GM19328 (cell line): Measurements from ENCODE around the gene RHOF.
"Not testable (repeated sequence)": the region's sequence is repeated elsewhere in the genome, so short reads cannot be mapped to it uniquely, and the experiment has no call there.

ENCODE experiments used
- ATAC-seq: cut with Tn5 transposase; IDR thresholded peaks from one replicate; pipeline ENCODE4 v1.9.1; 2021; ENCODE audit warnings: mild to moderate bottlenecking, moderate library complexity; ENCODE audit not compliant: unreplicated experiment

The RHOF gene

DNA sequence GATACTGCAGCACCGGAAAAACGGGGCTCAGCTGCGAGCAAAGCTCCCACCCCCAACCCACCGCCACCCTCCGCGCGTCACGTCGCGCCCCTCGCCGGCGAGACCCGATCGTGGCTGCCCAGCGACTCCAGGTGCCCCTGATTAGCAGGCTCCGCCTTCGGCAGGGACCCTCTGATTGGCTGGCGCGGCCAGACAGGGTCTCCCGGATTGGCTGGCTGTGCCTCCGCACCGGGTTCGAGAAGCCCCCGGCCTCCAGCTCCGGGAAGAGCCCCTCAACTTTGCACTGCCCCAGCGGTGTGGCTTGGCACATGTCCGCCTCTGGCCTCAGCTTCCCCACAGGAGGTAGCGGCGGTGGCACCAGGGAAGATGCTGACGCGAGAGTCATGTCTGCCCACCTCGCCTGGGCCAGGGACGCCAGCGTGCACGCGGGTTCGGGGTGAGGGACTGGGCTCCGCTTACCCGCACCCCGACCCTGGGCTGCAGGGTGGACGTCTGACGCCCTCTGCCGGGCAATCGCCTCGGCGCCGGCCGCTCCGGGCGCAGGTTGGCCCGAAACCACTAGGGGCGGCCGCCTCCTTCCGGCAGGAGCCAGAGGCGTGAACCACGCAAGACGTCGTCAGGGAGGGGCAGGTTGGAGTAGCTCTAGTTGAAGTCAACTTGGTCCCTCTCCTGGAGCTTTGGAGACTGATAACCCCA, 498 bp upstream of the RHOF start:
- peak; percentile 51 for ATAC-seq

GRCh38 chr12:121792607-121793439, 665 bp downstream of the RHOF start:
- ATAC-seq = no peak

- no peak for ATAC-seq
Observed at GRCh38 chr12:121791671-121792551, 1.6 kb downstream of the RHOF start.

- not testable (repeated sequence) for ATAC-seq
Observed at GRCh38 chr12:121790785-121791184, 2.7 kb downstream of the RHOF start.

DNA sequence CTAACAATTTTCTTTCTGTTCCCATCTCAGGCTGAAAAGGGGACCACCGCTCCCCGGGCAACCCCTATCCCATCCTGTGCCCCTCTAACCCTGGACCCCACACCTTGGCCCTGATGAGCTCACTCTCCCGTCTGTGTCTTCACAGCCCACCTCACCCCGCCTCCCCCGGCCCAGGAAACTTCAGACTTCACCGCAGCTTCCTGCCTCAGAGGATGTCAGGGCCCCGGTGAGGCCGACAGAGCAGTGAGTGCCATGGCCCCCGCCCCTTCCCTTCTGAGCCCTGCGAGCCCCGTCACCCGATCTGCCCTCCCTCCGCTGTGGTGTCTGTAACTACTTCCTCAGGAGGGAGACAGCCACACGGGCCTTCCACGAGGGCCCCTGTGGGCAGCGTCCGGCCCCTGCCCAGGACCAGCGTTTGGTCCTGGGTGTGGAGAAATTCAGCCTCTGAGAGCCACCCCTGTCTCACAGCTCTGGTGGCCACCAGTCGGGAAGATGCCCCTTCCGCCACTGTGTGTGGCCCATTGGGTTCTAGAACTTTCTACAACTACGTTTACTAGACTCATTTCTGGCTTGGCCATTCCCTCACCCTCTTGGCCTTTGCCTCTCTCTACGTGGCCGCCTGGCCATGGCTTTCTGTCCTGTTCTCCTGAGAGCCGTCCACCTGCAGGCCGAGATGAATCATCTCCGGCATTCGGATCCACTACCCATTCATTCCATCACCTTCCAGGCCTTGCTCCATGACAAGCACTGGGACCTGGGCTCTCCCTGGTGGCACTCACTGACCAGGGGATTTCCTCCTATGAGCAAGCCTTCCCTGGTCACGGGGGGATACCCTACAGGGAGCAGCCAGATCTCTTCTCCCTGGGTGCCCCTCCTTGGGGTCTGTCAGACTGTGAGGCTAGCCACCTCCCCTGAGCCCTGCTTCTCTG, 3.4 kb downstream of the RHOF start:
- ATAC-seq = peak; percentile 36

GRCh38 chr12:121789233-121789781, 4.2 kb downstream of the RHOF start:
- ATAC-seq = no peak

DNA sequence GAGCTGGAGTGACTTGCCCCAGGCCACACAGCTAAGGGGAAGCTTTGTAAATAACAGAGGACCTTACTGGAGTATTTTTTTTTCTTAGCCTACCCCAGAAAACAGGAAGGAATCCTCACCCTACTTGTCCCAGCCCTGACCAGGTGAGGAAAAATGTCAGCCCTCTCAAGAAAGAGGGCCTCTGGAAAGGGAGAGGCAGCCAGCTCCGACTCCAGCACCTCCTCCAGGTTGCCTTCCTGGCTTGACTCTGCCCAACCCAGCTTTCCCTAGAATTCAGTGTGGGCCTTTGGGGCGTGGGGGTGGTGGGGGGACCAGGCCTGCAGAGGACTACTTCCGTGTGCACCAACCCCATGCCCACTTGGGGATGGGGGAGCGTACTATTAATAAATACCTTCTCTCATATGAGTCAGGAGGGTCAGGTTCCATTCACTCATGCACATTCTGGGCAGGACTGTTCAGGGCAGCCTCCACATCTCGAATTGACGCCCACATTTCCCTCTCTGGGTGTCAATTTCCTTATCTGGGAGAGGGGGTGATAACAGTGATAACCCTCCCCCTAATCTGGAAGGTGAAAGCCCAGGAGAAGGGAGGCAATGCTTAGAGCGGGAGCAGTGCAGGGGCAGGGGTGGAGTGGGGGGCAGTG, 5.2 kb downstream of the RHOF start:
- no peak for ATAC-seq

DNA sequence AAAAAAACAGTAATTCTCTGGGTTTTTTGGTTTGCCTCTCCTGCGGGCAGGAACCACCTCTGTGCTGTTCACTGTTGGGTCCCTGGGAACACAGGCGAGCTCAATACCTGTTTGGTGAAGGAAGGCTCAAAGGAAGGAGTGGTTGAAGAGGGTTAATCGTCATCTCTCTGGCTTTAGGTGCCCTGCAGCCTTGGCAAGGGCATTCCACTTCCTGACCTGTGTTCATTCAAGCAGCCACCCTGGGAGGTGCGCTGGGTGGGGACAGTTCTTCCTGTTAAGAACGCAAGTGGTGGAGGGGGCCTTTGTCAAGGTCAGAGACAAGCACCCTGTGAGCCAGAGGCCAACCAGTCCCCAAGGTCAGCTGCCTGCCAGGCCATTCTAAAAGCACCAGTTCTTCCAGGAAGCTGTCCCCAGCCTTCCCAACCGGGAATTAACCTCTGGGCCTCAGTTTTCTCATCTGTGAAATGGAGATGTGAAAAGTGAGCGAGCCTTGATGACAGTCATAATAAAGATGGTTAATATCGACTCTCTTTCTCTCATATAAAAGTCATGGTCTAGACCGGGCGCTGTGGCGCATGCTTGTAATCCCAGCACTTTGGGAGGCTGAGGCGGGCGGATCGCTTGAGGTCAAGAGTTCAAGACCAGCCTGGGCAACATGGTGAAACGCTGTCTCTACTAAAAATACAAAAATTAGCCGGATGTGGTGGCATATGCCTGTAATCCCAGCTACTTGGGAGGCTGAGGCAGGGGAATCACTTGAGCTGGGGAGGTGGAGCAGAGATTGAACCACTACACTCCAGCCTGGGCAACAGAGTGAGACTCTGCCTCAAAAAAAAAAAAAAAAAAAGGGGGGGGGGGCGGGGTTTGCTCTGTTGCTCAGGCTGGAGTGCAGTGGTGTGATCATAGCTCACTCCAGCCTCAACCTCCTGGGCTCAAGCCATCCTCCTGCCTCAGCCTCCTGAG, 6.1 kb downstream of the RHOF start:
- no peak for ATAC-seq

DNA sequence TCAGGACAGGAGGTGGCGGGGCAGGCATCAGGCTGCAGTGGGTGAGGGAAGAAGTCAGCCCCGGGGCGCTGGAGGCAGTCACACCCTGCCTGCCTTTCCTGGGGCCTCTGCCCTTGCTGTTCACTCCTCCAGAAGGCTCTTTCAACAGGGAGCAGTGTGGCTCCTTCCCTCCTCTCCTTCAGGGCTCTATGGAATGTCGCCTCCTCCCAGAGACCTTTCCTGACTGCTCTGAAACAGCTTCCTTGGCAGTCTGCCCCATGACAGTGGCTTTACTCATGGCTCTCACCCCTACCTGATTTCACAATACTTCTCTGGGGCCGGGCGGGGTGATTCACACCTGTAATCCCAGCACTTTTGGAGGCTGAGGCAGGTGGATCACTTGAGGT, 7.1 kb downstream of the RHOF start:
- ATAC-seq = no peak

DNA sequence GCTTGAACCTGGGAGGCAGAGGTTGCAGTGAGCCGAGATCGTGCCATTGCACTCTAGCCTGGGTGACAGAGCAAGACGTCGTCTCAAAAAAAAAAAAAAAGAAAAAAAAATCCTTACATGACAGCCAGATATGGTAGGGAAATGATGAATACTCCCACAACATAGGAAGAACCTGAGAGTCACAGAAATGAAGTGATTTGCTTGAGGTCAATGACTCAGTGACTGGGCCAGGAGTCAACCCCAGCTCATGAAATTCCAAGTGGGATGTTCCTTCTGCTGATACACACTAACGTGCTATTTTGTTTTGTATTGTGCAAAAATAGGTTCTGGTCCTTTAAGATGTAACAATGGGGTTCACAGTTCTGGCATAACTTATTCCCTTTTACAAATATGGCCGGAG, 9.0 kb downstream of the RHOF start:
- ATAC-seq = no peak

DNA sequence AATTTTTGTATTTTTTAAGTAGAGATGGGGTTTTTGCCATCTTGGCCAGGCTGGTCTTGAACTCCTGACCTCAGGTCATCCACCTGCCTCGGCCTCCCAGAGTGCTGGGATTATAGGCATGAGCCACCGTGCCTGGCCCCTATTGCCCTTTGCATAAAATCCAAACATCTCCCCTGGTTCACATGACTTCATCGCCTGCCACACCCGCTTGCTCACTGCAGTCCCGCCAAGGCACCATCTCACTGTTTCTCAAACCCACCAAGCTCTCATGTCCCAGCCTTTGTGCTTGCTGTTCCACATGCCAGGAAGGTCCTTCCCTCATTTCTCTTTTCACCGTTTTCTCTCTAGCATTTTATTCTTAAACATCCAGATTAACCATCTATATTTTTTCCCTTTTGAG, 9.7 kb downstream of the RHOF start:
- ATAC-seq = no peak

- no peak for ATAC-seq
Observed at GRCh38 chr12:121781998-121782979, 11.2 kb downstream of the RHOF start.

- ATAC-seq = no peak
Observed at GRCh38 chr12:121781484-121781997, 11.9 kb downstream of the RHOF start.

- ATAC-seq = no peak
Observed at GRCh38 chr12:121780429-121780828, 13.1 kb downstream of the RHOF start.

DNA sequence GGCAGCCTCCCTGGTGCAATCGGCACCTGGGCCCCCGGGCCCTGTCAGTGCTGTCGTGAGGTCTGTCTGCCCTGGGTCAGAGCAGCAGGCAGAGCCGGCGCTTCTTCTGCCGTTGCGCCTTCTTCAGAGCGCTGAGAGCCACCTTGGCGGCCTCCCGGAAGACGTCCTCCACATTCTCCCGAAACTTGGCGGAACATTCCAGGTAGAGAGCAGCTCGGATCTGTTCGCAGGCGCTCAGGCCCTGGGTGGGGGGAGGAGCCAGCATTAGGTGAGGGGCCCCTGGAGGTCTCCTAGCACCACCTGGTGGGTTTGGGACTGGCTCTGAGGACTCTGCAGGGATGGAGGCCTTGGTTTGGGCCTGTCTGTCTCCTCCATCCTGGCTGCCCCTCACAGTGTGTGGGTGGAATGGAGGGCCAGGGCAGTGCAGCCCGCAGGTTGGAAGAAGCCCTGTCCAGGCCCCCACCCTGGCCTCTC, 14.0 kb downstream of the RHOF start:
- no peak for ATAC-seq

DNA sequence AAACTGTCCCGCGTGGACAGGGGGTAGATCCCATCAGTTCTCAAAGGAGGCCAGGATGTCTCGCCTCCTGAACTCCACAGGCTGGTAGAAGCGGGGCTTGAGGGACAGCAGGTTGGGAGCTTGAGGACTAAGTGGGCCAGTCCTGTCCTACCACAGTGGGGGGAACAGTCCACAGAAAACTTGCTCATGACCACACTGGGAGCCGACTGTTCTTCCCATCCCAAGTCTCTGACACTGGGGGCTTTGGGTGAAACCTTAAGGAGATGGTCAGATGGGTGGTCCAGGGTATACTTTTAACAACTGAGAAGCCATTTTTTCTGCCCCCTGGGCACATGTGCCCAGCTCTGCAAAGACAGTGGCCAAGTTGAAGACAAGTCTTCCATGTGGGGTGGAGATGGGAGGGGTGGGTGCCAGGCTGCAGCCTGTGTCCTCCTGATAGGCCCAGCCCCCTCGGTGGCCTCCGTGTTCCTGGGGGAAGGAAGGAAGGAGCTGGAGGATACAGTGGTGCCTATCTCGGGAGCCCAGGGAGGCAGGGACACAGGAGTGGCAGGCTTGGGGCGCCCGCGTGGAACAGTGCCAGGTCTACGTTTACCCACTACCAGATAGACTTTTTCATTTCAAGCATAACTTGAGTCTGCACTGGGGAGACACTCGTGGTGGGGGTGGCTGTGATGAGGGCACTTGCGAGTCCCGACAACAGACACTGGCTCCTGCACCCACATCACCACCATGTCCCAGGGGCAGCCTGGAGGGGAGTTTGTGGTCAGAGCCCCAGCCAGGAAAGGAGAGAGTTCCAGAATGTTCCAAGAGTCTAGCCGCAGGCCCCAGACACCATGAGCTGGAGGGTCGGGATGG, 14.7 kb downstream of the RHOF start:
- ATAC-seq = no peak
